Subcutaneous adipose tissue (tissue), 4 donors: ENCODE data around the gene PLCD3. TPM values are rescaled to one million over a fixed set of nuclear protein-coding genes. Genes with fewer than 3 reads are reported as not detected.

Source experiments
- CTCF ChIP-seq: fragments of 450-650 bp; IDR thresholded peaks from one replicate; pipeline ENCODE4 v1.5.1; 2016; ENCODE audit warnings: low read depth, mild to moderate bottlenecking, control low read depth, antibody characterized with exemption, moderate library complexity
- total RNA-seq, 4 donors: library from RNA; depleted of rRNA; stranded (reverse); fragments of >200 nt; gene quantifications; one replicate each; pipeline ENCODE4 v1.1.0, GENCODE V29; 2016

PLCD3 gene
- total RNA-seq, 4 donors from 2014 or later = 5.9 to 48.0 (median 31.6) TPM

GRCh38 chr17:45144199-45145034 is 12.1 kb upstream of the PLCD3 start:
- TF ChIP-seq CTCF = no peak

DNA sequence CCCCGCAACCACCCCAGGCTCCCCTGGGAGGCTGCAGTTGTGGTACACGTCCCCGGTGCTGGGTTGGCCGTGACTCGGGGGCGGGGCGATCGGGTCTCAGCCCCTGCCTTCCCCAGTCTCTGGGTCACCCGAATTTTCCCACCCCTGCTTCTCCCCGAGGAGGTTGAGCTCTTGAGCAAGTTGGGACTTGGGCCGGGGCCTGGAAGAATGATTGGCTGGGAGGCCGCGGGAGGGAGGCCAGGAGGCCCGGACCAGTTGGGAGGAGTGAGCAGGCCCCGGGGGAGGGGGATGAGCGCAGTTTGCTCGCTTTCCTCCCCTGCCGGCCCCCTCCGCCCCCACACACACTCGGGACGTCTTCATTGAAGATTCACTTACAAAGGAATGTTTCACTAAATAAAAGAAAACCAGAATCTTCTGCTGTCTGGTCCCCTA is 11.5 kb upstream of the PLCD3 start:
- no peak for TF ChIP-seq CTCF

DNA sequence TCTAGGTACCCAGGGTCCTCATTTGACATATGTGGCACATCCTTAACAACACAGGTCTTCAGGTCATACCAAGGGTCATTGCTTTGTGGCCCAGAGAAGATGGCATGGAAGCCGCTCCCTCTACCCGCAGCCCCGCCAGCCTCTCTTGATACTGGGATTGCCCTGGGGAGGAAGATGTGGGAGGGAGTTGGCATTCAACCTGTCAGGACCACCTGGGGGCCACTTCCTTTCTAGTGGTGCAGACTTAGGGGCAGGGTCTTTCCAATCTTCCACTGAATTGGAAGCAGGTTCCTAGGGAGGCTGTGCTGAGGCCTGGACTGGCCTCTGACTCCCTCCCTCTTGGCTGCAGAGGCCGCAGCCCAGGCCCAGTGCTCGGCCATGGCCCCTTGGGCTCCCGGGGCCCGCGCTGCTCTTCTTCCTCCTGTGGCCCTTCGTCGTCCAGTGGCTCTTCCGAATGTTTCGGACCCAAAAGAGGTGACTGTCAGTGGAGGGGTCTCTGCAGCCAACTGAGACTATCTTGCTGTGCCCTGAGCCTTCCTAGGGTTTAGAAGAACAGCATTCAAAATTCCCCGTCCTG is 10.9 kb upstream of the PLCD3 start:
- no peak for TF ChIP-seq CTCF

GRCh38 chr17:45139533-45139920 is 7.2 kb upstream of the PLCD3 start:
- no peak for TF ChIP-seq CTCF

DNA sequence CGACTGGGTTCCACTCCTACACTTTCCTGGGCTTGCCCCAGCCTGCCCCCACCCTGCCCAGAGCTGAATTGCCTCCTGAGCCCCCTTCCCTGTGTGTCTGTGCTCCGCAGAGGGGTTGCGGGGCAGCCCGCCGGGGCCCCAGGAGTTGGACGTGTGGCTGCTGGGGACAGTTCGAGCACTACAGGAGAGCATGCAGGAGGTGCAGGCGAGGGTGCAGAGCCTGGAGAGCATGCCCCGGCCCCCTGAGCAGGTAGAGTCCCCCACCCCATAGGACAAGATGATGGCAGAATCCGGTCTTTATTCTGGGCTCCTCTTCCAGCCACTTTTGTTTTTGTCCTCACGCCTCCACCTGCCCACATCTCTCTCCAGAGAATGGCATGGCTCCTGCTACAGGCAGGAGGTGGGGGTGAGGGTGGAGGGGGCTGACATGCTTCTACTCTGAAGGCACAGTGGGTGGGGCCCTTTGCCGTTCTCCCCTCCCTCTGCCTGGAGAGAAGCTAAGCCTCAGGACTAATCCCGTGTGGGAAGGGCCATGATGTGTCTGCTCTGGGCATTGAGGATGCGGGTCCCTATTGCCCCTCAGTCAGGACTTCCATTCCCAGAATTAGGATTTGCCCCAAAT is 6.7 kb upstream of the PLCD3 start:
- no peak for TF ChIP-seq CTCF

- TF ChIP-seq CTCF = no peak
These were observed 5.4 kb upstream of the PLCD3 start for GRCh38 chr17:45137561-45138305.
